Naive thymus-derived CD4-positive, alpha-beta T cell (primary cell): Measurements from ENCODE around the gene PI4KA. TPM values are rescaled to one million over a fixed set of nuclear protein-coding genes. Genes with fewer than 3 reads are reported as not detected.
A peak's percentile ranks its signal among the peaks of the same experiment; 100 is the strongest.
"Not testable (repeated sequence)": the region's sequence is repeated elsewhere in the genome, so short reads cannot be mapped to it uniquely, and the experiment has no call there.

Experiments
- ATAC-seq: fragments of 150-1000 bp; cut with Tn5 transposase; 2 replicates; pipeline ENCODE4 v1.10.0; 2021; ENCODE audit warnings: mild to moderate bottlenecking, moderate library complexity
- CTCF ChIA-PET: fragments of 350-600 bp; sonication (Branson Sonifier 250); formaldehyde crosslinking; loops from one replicate; lab custom pipeline; 2021; ENCODE audit warnings: antibody characterized with exemption; lab: Charles Lee
- POLR2A ChIA-PET: fragments of 350-600 bp; sonication (Branson Sonifier 250); formaldehyde crosslinking; loops from one replicate; lab custom pipeline; 2021; ENCODE audit warnings: antibody characterized with exemption, inconsistent platforms; lab: Charles Lee
- DNase-seq, 9 donors: peaks; one replicate each; pipeline versions ENCODE4 v3.0.0 to v3.0.0-alpha.2; 2020 to 2022; ENCODE audit warnings: mixed read lengths in 1 of 9
- H3K27ac ChIP-seq: one replicate; pipeline ENCODE4 v1.7.0; 2013; ENCODE audit warnings: mild to moderate bottlenecking, low read depth, low read length, moderate library complexity
- H3K27me3 ChIP-seq, 2 donors: one replicate each; pipeline ENCODE4 v1.7.0; 2013; ENCODE audit warnings: low read length in 2 of 2, mild to moderate bottlenecking in 2 of 2, moderate library complexity in 2 of 2; ENCODE audit not compliant: control insufficient read depth in 2 of 2, insufficient read depth in 2 of 2
- H3K36me3 ChIP-seq, 3 experiments: 1 replicate in 2 of 3; 2 replicates in 1 of 3; pipeline ENCODE4 v1.7.0; 2013; ENCODE audit warnings: low read length in 3 of 3, mild to moderate bottlenecking in 3 of 3, moderate library complexity in 1 of 3; ENCODE audit not compliant: insufficient read depth in 3 of 3, control insufficient read depth in 2 of 3
- H3K4me1 ChIP-seq, 2 donors: one replicate each; pipeline ENCODE4 v1.7.0; 2013; ENCODE audit warnings: low read length in 2 of 2, mild to moderate bottlenecking in 2 of 2, moderate library complexity in 1 of 2; ENCODE audit not compliant: control insufficient read depth in 2 of 2, insufficient read depth in 2 of 2
- H3K4me3 ChIP-seq: 2 replicates; pipeline ENCODE4 v1.7.0; 2013; ENCODE audit warnings: mild to moderate bottlenecking, low read length
- H3K9me3 ChIP-seq, 3 experiments: 1 replicate in 2 of 3; 2 replicates in 1 of 3; pipeline ENCODE4 v1.7.0; 2013; ENCODE audit warnings: low read length in 3 of 3; ENCODE audit not compliant: control insufficient read depth in 2 of 3
- H3K27ac Mint-ChIP-seq, 9 donors: one replicate each; pipeline ENCODE4 v1.8.0; 2020 to 2022; ENCODE audit warnings: mixed read lengths in 9 of 9, mild to moderate bottlenecking in 8 of 9, moderate library complexity in 5 of 9, inconsistent platforms in 2 of 9
- H3K27me3 Mint-ChIP-seq, 5 donors: one replicate each; pipeline ENCODE4 v1.8.0; 2021 to 2022; ENCODE audit warnings: mixed read lengths in 5 of 5, mild to moderate bottlenecking in 1 of 5
- H3K36me3 Mint-ChIP-seq, 5 donors: one replicate each; pipeline ENCODE4 v1.8.0; 2020 to 2022; ENCODE audit warnings: mixed read lengths in 5 of 5, mild to moderate bottlenecking in 3 of 5, inconsistent platforms in 1 of 5
- H3K4me1 Mint-ChIP-seq, 7 donors: one replicate each; pipeline ENCODE4 v1.8.0; 2020 to 2022; ENCODE audit warnings: mixed read lengths in 7 of 7, mild to moderate bottlenecking in 3 of 7, inconsistent platforms in 1 of 7
- H3K4me3 Mint-ChIP-seq, 10 donors: one replicate each; pipeline ENCODE4 v1.8.0; 2020 to 2022; ENCODE audit warnings: mild to moderate bottlenecking in 10 of 10, mixed read lengths in 10 of 10, moderate library complexity in 6 of 10, inconsistent platforms in 2 of 10
- H3K9me3 Mint-ChIP-seq, 11 donors: one replicate each; pipeline ENCODE4 v1.8.0; 2020 to 2022; ENCODE audit warnings: mixed read lengths in 11 of 11, mild to moderate bottlenecking in 4 of 11, inconsistent platforms in 1 of 11, moderate library complexity in 1 of 11
- intact Hi-C, 2 donors: fragments of 100-400 bp; cut with micrococcal nuclease; formaldehyde crosslinking; loops; one replicate each; pipeline ENCODE4 v1.15.1; 2023
- polyA plus RNA-seq, 2 donors: library from polyadenylated mRNA; unstranded; fragments of 300-500 nt; fragmentation: Illumina TruSeq; gene quantifications; one replicate each; pipeline ENCODE4 v1.2.3, GENCODE V29; 2021
- total RNA-seq, 6 experiments: library from RNA in 5 of 6; stranded (reverse) in 5 of 6; gene quantifications; 1 replicate in 5 of 6; 2 replicates in 1 of 6; pipeline ENCODE4 v1.2.3 and lab custom pipeline; 2021 to 2026

The PI4KA gene
- total and polyA plus RNA-seq, 7 experiments from 2014 or later, result 40.1 to 181 (median 156) TPM

DNA sequence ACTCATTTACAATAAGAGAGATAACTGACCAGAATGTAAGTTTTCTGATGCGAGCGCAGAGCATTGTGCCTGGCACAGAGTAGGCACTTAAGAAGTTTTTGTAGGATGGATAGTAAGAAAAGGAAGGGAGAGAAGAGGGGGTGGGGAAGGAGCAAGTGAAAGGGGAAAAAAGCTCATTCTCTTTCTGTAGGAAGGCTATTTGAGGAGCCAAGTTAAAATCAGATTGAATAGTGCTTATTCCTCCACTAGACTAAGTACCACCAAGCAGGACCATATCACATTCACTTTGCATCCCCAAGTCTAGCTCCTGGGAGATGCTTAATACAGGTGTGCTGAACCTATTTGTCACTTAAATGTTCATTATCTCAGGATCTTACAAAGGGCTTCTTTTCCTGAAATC is 44.5 kb upstream of the PI4KA start:
- Mint-ChIP-seq H3K27ac (peak overlapping the region in 2 of 9 donors; percentile 0 to 31), H3K4me1 (peaks cover 0 to 6% (median 0%) of the 10 kb centered on the region in 7 donors)
- H3K27ac ChIP-seq, result no peak overlapping the region

DNA sequence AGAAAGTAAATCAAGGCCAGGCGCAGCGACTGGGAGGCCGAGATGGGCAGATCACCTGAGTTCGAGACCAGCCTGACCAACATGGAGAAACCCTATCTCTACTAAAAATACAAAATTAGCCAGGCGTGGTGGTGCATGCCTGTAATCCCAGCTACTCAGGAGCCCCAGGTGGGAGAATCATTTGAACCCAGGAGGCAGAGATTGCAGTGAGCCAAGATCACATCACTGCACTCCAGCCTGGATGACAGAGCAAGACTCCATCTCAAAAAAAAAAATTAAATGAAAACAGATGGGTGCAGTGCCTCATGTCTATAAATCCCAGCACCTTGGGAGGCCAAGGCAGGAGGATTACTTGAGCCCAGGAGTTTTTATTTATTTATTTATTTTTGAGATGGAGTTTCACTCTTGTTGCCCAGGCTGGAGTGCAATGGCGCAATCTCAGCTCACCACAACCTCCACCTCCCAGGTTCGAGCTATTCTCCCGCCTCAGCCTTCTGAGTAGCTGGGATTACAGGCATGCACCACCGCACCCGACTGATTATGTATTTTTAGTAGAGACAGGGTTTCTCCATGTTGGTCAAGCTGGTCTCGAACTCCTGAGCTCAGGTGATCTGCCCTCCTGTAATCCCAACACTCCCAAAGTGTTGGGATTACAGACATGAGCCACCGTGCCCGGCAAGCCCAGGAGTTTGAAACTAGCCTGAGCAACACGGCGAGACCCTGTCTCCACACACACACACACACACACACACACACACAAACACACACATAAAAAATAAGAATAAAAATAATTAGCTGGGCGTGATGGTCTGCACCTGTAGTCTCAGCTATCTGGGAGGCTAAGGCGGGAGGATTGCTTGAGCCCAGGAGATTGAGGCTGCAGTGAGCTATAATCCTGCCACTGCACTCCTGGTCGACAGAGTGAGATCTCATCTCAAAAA is 42.8 kb upstream of the PI4KA start:
- H3K36me3 ChIP-seq, H3K4me1 Mint-ChIP-seq, H3K9me3 Mint-ChIP-seq, intact Hi-C loops, DNase-seq, H3K4me3 ChIP-seq, H3K27me3 ChIP-seq, H3K4me3 Mint-ChIP-seq, H3K27ac Mint-ChIP-seq, H3K9me3 ChIP-seq, H3K27ac ChIP-seq, H3K4me1 ChIP-seq, ATAC-seq, H3K36me3 Mint-ChIP-seq: not testable (repeated sequence)
- H3K27me3 Mint-ChIP-seq, result peaks cover 0 to 11% (median 0%) of the 10 kb centered on the region in 5 donors
- ChIA-PET POLR2A (interaction anchor here (0.7 kb wide), 1 partner anchor 891 kb away, joined by 3 read pairs; no protein-coding TSS in a partner anchor), CTCF (interaction anchor here (0.7 kb wide), 1 partner anchor 8 kb away, joined by 3 read pairs; no protein-coding TSS in a partner anchor)

More for the DNA sequence above, 44.5 kb upstream of the PI4KA start:
- Histone ChIP-seq H3K27me3 (no peaks in the 10 kb centered on the region), H3K9me3 (no peaks in the 10 kb centered on the region), H3K4me3 (no peak overlapping the region), H3K4me1 (no peaks in the 10 kb centered on the region), H3K36me3 (no peaks in the 10 kb centered on the region)
- ATAC-seq (no peak), DNase-seq (no peak)
- ChIA-PET CTCF (interaction anchor here (0.7 kb wide), 1 partner anchor 197 kb away, joined by 3 read pairs; no protein-coding TSS in a partner anchor), POLR2A (no interaction called here)
- Mint-ChIP-seq H3K4me3 (no peak overlapping the region), H3K9me3 (no peaks in the 10 kb centered on the region), H3K36me3 (no peaks in the 10 kb centered on the region), H3K27me3 (peaks cover 0 to 18% (median 0%) of the 10 kb centered on the region in 5 donors)
- intact Hi-C loops, result no loop called here

GRCh38 chr22:20899827-20900423 is 41.3 kb upstream of the PI4KA start:
- Histone ChIP-seq H3K4me3 (no peak overlapping the region), H3K9me3 (no peaks in the 10 kb centered on the region), H3K27me3 (no peaks in the 10 kb centered on the region), H3K27ac (no peak overlapping the region), H3K4me1 (no peaks in the 10 kb centered on the region), H3K36me3 (no peaks in the 10 kb centered on the region)
- H3K27me3 Mint-ChIP-seq, result peaks cover 0 to 8% (median 0%) of the 10 kb centered on the region in 5 donors
- ChIA-PET POLR2A (no interaction called here), CTCF (interaction anchor here (0.6 kb wide), 1 partner anchor 381 kb away, joined by 3 read pairs; no protein-coding TSS in a partner anchor)
- DNase-seq (no peak), ATAC-seq (no peak)
- no peak overlapping the region for H3K27ac Mint-ChIP-seq
- peaks cover 0 to 6% (median 0%) of the 10 kb centered on the region in 7 donors for H3K4me1 Mint-ChIP-seq
- no peak overlapping the region for H3K4me3 Mint-ChIP-seq
- intact Hi-C loops, result no loop called here
- no peaks in the 10 kb centered on the region for H3K36me3 Mint-ChIP-seq
- no peaks in the 10 kb centered on the region for H3K9me3 Mint-ChIP-seq

DNA sequence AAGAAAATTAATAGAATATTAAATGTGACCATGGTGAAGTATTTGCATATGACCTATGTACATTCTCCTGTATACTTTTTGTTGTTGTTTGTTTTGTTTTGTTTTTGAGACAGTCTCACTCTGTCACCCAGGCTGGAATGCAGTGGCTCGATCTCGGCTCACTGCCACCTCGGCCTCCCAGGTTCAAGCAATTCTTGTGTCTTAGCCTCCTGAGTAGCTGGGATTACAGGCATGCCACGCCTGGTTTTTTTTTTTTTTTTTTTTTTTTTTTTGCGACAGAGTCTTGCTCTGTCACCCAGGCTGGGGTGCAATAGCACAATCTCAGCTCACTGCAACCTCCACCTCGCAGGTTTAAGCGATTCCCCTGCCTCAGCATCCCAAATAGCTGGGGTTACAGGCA is 39.1 kb upstream of the PI4KA start:
- intact Hi-C loops, H3K4me1 ChIP-seq, H3K9me3 Mint-ChIP-seq, H3K27ac ChIP-seq, H3K36me3 Mint-ChIP-seq, H3K27ac Mint-ChIP-seq, H3K27me3 ChIP-seq, H3K36me3 ChIP-seq, CTCF ChIA-PET, H3K9me3 ChIP-seq, H3K4me3 ChIP-seq, ATAC-seq, H3K27me3 Mint-ChIP-seq, DNase-seq, H3K4me3 Mint-ChIP-seq, H3K4me1 Mint-ChIP-seq: not testable (repeated sequence)
- POLR2A ChIA-PET, result interaction anchor here (0.6 kb wide), 1 partner anchor 1085 kb away, joined by 4 read pairs; the partner anchor contains the start of gene TOP3B

- H3K27ac Mint-ChIP-seq, result no peak overlapping the region
- H3K4me3 ChIP-seq, result no peak overlapping the region
- H3K9me3 ChIP-seq, result no peaks in the 10 kb centered on the region
- peaks cover 0 to 24% (median 4%) of the 10 kb centered on the region in 3 experiments for H3K36me3 ChIP-seq
- POLR2A ChIA-PET, result no interaction called here
- CTCF ChIA-PET, result no interaction called here
- no peaks in the 10 kb centered on the region for H3K4me1 ChIP-seq
- intact Hi-C loops, result no loop called here
- H3K36me3 Mint-ChIP-seq, result peaks cover 8 to 30% (median 9%) of the 10 kb centered on the region in 5 donors
- no peak for DNase-seq
- no peaks in the 10 kb centered on the region for H3K27me3 ChIP-seq
- no peak overlapping the region for H3K4me3 Mint-ChIP-seq
- no peak overlapping the region for H3K27ac ChIP-seq
- H3K9me3 Mint-ChIP-seq, result peaks cover 0 to 1% (median 0%) of the 10 kb centered on the region in 11 donors
- H3K4me1 Mint-ChIP-seq, result no peaks in the 10 kb centered on the region
- no peak for ATAC-seq
- peaks cover 0 to 5% (median 0%) of the 10 kb centered on the region in 5 donors for H3K27me3 Mint-ChIP-seq
Measured at GRCh38 chr22:20890975-20891374, 32.4 kb upstream of the PI4KA start.

DNA sequence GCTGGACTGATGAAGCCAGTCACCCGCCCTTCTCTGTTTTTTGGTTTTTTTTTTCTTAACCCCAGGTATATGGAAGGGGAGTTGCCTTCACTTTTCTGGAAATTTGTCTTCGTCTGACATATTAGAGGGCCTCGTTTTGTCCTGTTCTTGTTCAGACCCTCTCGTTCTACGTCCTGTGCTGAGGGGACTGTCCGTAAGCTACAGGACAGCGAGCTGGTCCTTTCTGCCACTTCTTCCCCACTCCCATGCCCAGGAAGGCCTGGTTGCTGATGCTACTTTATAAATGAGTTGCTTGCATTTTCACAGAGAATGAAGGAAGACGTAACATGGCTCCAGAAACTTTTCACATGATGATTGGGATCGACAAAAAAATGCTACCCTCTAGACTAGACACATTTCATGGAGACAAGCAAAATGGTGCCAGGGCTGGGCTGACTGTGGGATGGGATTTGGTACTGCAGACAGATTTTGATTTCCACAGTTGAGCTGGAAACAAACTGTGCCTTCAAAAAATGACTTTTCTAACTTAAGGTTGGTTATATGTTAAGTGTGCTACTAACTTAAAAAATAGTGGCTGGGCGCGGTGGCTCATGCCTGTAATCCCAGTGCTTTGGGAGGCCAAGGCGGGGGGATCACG is 31.4 kb upstream of the PI4KA start:
- Mint-ChIP-seq H3K27ac (peak overlapping the region in 1 of 9 donors; percentile 24), H3K4me3 (no peak overlapping the region), H3K36me3 (peaks cover 8 to 35% (median 13%) of the 10 kb centered on the region in 5 donors), H3K9me3 (peaks cover 0 to 1% (median 0%) of the 10 kb centered on the region in 11 donors), H3K27me3 (peaks cover 0 to 2% (median 0%) of the 10 kb centered on the region in 5 donors), H3K4me1 (peaks cover 0 to 2% (median 0%) of the 10 kb centered on the region in 7 donors)
- H3K27ac ChIP-seq, result no peak overlapping the region
- H3K4me1 ChIP-seq, result no peaks in the 10 kb centered on the region
- ChIA-PET POLR2A (no interaction called here), CTCF (interaction anchor here (1.5 kb wide), 1 partner anchor 27 kb away, joined by 4 read pairs; the partner anchor contains the start of gene CRKL)
- peaks cover 0 to 32% (median 4%) of the 10 kb centered on the region in 3 experiments for H3K36me3 ChIP-seq
- no peaks in the 10 kb centered on the region for H3K27me3 ChIP-seq
- ATAC-seq (no peak), DNase-seq (no peak)
- no peak overlapping the region for H3K4me3 ChIP-seq
- intact Hi-C loops, result no loop called here
- no peaks in the 10 kb centered on the region for H3K9me3 ChIP-seq
